Jurkat, Clone E6-1 (cell line): Measurements from ENCODE around the gene ECSCR. TPM values are rescaled to one million over a fixed set of nuclear protein-coding genes. Genes with fewer than 3 reads are reported as not detected.
"Not testable (repeated sequence)": the region's sequence is repeated elsewhere in the genome, so short reads cannot be mapped to it uniquely, and the experiment has no call there.

Source experiments
- DNase-seq: peaks from one replicate; pipeline ENCODE4 v3.0.0-alpha.2; 2011; ENCODE audit warnings: low read depth, low spot score
- H3K4me3 ChIP-seq: 2 replicates; pipeline ENCODE4 v1.5.1; 2011; ENCODE audit warnings: mild to moderate bottlenecking, low read length, control low read depth, moderate library complexity
- polyA plus RNA-seq: library from polyadenylated mRNA; unstranded; fragments of >200 nt; gene quantifications from one replicate; pipeline ENCODE4 v1.2.1, GENCODE V29; 2012; ENCODE audit warnings: missing spikeins; ENCODE audit not compliant: insufficient read length, insufficient read depth

The ECSCR gene, protein sequence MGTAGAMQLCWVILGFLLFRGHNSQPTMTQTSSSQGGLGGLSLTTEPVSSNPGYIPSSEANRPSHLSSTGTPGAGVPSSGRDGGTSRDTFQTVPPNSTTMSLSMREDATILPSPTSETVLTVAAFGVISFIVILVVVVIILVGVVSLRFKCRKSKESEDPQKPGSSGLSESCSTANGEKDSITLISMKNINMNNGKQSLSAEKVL
- polyA plus RNA-seq = 1.4 TPM

DNA sequence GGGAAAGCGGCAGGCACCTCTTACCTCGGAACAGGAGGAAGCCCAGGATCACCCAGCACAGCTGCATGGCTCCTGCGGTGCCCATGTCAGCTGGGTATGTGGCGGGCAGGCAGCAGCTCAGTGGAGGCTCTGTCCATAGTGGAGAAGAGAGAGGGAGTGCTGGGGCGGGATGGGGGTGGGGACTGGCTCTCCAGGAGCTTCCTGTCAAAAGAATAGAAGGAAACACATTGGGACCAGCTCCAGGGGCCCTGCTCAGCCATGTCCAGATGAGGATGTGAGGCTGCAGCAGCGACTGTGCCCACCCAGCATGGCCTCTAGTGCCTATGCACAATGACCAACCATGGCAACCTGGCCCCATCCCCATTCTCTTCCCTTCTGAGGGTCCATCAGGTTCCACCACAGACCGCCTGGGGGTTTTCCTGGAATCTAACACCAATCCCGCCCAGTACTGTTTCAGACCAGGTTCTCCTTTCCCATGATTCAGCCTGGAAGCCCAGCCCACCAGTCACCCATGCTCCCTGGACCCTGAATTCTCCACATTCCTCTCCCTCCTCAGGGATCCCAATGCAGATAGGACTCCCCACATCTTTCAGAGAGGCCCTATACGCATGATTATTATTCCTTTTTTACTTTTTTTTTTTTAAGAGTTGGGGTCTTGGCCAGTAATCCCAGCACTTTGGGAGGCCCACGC, at the start of gene ECSCR:
Gene ECSCR (minus strand): TSS at position 158 of the 691 bp plus-strand sequence. CDS start 73 bp downstream, at position 85.
- no peak within 1 kb of the TSS for H3K4me3 ChIP-seq
- DNase-seq = no peak

DNA sequence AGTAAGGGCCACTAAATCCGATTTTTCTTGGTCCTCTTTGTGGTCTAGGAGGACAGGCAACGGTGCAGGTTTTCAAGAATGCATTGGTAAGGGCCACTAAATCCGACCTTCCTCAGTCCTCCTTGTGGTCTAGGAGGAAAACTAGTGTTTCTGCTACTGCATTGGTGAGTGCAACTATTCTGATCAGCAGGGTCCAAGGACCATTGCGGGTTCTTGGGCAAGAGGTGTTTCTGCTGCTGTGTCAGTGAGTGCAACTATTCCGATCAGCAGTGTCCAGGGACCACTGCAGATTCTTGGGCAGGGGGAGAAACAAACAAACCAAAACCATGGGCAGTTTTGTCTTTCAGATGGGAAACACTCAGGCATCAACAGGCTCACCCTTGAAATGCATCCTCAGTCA, 42.2 kb upstream of the ECSCR start:
- DNase-seq, H3K4me3 ChIP-seq: not testable (repeated sequence)

DNA sequence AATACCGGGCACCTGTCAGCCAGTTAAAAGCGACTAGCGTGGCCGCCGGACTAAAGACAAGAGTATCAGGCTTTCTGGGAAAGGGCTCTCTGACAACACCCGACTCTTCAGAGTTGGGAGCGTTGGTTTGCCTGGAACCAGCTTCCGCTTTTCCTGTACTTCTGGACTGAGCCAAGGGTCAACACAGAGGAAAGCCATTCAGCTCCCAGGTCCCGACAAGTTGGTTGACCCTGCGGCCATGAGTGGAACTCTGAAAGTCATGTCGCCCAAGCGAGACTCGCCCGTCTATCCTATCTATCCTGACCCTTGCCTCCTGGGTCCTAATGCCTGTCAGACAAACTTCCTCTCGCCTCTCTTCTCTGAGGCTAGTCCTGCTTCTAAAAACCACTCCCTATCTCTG, 41.3 kb upstream of the ECSCR start:
- not testable (repeated sequence) for H3K4me3 ChIP-seq, DNase-seq

DNA sequence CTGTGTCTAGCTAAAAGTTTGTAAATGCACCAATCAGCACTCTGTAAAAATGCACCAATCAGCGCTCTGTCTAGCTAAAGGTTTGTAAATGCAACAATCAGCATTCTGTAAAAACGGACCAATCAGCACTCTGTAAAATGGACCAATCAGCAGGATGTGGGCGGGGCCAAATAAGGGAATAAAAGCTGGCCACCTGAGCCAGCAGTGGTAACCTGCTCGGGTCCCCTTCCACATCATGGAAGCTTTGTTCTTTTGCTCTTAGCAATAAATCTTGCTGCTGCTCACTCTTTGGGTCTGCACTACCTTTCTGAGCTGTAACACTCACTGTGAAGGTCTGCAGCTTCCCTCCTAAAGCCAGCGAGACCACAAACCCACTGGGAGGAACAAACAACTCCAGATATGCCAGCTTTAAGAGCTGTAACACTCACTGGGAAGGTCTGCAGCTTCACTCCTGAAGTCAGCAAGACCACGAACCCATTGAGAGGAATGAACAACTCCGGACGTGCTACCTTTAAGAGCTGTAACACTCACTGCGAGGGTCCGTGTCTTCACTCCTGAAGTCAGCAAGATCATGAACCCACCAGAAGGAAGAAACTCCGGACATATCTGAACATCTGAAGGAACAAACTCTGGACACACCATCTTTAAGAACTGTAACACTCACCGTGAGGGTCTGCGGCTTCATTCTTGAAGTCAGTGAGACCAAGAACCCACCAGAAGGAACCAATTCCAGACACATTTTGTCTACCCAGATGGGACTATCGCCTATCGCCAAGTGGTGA, 40.7 kb upstream of the ECSCR start:
- not testable (repeated sequence) for DNase-seq, H3K4me3 ChIP-seq

DNA sequence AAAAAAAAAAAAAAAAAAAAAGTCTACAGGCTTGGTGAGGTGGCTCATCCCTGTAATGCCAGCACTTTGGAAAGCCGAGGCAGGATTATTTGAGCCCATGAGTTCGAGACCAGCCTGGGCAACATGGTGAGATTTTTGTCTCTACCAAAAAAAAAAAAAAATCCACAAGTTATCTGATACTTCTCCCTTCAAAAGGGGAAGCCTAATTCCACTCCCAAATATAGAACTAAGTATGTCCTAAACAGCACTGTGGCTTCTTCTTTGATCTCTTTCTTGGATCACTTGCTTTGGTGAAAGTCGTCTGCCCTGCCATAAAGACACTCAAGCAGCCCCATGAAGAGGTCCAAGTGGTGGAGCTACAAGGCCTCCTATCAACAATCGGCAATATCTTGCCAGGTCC, 38.8 kb upstream of the ECSCR start:
- no peak for DNase-seq

DNA sequence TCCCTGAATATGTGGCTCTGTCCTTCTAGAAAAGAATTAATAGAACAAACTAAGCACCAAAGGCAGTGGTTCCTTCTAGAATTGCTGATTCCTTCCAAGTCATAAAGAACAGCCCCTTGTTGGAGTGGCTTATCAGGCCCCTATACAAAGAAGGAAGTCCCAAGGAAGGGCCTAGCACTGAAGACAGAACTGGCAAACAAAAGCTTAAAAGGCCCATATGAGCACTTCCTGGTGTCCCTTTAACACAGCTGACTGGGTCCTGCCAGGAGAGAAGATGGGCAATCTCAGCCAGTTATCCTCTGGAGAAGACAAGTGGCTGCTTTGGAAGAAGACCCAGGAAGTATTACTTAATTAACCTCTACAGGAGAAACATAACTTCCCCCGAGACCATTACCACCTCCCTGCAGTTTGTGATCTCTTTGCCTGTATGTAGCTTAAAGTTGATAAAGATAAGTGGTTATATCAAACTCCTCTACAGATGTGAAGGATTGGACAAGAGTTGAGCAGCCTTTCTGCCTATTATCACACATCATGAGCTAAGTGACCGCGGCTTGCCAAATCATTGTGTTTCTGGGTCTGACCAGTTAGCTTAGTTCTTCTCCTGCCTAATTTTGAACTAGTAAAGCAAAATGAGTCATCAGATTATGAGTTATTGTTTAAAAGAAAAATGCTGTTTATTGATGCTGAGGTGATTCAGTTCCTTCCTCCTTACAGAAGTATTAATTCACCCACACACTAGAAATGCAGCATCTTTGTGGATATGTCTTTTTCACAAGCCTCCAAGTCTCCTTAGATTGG, 33.3 kb upstream of the ECSCR start:
- H3K4me3 ChIP-seq = no peak overlapping the region
- DNase-seq = no peak

More for the DNA sequence above, 38.8 kb upstream of the ECSCR start:
- H3K4me3 ChIP-seq = no peak overlapping the region

DNA sequence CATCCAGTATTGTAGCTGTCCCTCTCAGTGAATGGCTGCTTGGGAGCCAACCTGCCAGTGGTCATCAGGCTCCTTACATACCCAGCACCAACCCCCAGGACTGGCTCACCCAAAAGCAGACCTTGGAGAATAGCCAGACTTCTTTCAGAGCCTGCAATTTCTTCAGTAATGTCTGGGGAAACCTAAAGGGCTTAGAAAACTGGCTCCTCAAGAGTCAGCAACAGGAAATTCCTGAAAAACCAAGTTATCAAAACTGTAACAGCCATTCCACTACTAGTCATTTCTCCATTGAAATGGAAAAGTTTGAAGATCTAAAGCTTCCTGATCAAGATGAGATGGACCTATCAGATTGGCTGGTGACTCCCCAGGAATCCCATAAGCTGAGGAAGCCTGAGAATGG, 32.3 kb upstream of the ECSCR start:
- no peak for DNase-seq

DNA sequence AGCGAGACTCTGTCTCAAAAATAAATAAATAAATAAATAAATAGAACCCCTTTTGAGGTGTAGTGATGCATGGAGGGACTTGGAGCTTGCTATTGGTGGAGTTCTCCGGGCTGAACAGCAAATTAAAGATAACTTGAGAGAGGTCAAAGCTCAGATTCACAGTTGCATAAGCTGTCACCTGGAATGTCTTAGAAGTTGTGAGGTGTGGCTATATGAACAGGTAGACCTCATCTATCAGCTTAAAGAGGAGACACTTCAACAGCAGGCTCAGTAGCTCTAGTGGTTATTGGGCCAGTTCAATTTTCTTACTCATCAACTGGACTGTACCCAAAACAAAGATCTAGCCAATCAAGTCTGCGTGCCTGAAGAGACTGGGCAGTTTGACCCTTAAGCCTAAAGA, 31.7 kb upstream of the ECSCR start:
- DNase-seq = no peak

More for the DNA sequence above, 32.3 kb upstream of the ECSCR start:
- no peak overlapping the region for H3K4me3 ChIP-seq

DNA sequence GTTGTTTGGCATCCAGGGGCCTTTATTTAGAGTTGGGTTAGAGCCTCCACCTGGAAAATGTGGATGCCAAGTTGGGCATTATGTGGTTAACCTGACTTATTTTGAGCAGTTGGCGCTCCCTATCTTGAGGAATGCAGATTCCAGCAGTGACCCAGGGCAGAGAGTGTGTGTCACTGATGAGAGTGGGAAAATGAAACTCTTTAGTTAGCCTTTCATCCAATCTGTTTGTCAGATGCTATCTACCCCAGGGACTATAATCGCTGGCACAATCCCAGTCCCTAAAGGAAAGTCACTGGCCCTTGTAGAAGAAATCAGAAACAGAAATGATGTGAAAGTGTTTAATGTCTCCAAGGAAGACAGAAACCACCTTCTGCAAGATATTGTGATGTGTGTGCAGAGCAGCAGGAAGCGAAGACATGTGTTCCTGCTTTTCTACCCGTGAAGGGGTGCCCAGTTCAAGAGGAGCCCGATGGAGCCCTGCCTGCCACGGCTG, 30.2 kb upstream of the ECSCR start:
- no peak for DNase-seq
- no peak overlapping the region for H3K4me3 ChIP-seq

More for the DNA sequence above, 31.7 kb upstream of the ECSCR start:
- H3K4me3 ChIP-seq = no peak overlapping the region

DNA sequence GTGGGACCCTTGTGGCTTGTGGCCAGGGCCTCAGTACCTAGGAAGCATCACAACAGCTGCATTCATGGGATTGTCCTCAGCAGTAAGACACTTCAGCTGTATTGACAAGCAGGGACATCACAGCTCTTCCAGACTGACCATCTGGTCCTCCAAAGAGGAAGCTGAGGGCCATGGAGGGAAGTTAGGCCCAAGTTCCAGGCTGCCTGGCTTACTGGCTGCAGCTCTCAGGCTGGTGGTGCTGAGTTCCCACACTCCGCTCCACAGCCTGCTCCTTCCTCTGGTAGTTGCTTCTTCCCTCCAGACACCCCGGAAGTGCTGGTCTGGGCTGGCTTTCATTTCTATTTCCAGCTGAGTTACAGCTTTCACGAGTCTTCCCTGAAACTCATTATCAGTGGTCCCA, 25.7 kb upstream of the ECSCR start:
- DNase-seq = no peak
- no peak overlapping the region for H3K4me3 ChIP-seq

DNA sequence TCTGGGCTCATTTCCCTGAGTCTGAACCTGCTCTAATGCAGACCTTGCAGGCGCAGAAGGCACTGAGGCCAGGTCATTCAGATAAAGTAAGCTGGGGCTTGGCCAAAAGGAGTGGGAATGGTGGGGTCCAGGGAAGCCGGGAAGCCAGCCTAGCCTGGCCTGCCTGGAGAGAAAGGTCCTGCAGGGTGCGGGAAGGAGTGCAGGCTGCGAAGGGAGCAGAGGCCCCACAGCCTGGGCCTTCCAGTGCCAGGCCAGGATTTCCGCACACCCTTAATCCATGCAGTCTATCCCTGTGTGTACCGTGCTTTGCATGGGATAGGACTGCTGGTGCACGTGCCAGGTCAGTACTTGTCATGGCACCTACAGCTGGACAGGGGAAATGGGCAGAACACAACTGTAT, 23.7 kb upstream of the ECSCR start:
- no peak for DNase-seq
- no peak overlapping the region for H3K4me3 ChIP-seq

DNA sequence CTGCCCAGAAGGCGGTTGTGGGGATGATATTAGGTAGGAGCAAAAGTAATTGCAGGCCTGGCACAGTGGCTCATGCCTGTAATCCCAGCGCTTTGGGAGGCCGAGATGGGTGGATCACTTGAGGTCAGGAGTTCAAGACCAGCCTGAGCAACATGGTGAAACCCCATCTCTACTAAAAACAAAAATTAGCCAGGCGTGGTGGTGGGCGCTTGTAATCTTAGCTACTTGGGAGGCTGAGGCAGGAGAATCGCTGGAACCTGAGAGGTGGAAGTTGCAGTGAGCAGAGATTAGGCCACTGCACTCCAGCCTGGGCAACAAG, 20.3 kb upstream of the ECSCR start:
- not testable (repeated sequence) for DNase-seq
- H3K4me3 ChIP-seq = peak overlapping the region; percentile 72

DNA sequence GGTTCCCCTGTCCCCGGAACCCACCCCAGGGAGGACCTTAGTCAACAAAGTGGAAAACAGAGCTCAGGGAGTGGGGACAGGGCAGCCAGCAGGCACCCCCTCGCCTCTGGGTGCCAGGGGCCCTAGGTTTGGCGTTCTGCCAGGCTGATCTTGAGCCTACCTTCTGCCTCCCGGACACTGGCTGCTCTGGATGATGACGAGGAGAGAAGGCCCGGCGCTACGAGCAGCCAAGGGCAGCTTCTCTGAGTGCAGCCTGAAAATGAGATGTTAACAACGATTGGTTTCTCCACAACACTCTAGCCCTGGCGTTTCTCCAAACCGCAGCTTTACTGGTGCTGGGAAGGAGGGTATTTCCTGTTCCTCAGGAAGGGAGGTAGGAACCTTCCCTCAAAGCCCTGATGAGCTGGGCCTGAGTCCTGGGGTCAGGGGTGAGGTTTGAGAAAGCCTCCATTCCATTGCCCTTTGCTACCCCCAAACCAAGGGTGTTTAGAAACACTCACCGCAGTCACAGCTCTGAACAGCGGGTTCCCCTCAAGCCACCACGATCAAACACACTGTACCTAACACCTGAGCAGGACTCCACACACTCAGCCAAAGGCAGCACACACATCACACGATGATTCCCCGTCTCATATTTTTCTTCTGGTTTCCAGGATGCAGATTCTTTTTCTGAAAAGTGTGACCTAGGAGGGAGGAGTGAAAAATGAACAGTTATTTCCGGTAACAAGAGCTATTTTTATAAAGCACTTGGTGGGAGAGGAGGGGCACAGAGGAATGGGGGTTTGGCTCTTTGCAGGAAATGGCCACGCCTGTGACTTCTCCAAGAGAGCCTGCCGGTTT, 19.7 kb upstream of the ECSCR start, which contains the start of gene STING1:
Gene STING1 (minus strand): TSS at position 709 of the 840 bp plus-strand sequence. CDS start 1,054 bp downstream, outside the sequence.
- DNase-seq = peak; percentile 92
- peak within 1 kb of the TSS; percentile 72 for H3K4me3 ChIP-seq

DNA sequence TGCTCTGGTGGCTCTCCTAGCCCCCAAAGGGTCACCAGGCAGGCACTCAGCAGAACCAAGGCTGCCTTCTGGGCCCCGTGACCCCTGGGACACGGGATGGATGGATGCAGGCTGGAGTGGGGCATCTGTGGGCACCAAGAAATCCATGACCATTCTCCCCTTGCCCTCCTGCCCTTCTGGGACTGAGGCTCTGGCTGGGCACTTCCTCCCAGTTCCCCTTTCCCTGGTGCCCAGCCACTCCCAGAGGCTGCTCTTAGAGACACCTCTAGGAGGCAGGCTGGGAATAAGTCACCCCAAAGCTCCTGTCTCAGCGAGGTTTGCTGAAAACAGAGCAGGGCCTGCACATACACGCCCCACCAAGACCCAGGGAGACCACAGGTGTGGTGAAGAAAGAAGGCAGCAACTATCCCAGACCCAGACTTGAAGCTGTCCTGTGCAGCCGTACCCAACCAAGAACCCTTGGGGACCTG, 19.1 kb upstream of the ECSCR start:
- H3K4me3 ChIP-seq = peak overlapping the region; percentile 72
- DNase-seq = no peak

DNA sequence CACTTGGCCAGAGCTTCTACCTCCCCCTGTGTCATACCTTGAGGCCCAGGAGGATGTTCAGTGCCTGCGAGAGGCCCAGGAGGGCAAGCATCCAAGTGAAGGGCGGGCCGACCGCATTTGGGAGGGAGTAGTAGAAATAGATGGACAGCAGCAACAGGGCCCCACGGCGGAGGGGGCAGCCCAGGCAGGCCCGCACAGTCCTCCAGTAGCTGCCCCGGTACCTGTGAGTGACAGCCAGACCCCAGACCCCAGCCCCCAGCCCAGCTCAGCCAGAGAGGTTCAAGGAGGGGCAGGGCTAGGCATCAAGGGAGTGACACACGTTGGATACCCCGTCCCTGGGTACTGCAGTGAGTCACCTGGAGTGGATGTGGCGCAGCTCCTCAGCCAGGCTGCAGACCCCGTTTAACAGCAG, 18.6 kb upstream of the ECSCR start:
- DNase-seq = no peak
- peak overlapping the region; percentile 72 for H3K4me3 ChIP-seq

DNA sequence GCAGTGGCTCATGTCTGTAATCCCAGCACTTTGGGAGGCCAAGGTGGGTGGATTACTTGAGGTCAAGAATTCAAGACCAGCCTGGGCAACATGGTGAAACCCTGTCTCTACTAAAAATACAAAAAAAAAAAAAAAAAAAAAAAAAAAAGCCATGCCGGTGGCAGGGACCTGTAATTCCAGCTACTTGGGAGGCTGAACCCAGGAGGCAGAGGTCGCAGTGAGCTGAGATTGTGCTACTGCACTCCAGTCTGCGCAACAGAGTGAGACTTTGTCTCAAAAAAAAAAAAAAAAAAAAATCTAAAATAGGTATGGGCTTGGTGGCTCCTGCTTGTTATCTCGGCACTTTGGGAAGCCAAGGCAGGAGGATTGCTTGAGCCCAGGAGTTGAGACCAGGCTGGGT, 17.2 kb upstream of the ECSCR start:
- not testable (repeated sequence) for H3K4me3 ChIP-seq, DNase-seq

DNA sequence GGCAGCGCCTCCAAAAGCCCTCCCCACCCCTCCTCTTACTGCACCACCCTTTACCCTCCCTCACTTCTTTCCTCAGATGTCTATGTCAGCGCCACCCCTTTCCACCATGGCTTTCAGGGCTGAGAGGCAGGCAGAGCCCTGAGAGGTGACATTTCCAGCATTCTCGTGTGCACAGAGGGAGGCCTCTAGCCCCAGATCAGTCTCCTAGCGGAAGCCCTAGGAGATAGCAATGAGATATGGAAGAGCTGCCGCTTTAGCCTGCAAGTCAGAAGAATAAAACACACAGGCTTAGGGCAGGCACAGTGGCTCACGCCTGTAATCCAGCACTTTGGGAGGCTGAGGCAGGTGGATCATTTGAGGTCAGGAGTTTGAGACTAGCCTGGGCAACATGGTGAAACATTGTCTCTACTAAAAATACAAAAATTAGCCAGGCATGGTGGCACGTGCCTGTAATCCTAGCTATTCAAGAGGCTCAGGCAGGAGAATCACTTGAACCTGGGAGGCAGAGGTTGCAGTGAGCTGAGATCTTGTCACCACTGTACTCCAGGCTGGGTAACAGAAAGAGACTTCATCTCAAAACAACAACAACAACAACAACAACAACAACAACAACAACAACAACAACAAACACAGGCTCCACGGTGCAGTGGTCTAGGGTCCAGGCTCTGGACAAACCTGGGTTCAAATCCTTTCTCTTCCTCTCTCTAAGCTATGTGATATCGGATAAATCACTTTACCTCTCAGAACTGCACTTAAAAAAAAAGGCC, 16.3 kb upstream of the ECSCR start:
- not testable (repeated sequence) for H3K4me3 ChIP-seq, DNase-seq
